ENCODE data around the gene SPDEF.
A peak's percentile ranks its signal among the peaks of the same experiment; 100 is the strongest.

Gene SPDEF

GRCh38 chr6:34526241-34526972 is 29.7 kb downstream of the SPDEF start:
- no peak for DNase-seq

DNA sequence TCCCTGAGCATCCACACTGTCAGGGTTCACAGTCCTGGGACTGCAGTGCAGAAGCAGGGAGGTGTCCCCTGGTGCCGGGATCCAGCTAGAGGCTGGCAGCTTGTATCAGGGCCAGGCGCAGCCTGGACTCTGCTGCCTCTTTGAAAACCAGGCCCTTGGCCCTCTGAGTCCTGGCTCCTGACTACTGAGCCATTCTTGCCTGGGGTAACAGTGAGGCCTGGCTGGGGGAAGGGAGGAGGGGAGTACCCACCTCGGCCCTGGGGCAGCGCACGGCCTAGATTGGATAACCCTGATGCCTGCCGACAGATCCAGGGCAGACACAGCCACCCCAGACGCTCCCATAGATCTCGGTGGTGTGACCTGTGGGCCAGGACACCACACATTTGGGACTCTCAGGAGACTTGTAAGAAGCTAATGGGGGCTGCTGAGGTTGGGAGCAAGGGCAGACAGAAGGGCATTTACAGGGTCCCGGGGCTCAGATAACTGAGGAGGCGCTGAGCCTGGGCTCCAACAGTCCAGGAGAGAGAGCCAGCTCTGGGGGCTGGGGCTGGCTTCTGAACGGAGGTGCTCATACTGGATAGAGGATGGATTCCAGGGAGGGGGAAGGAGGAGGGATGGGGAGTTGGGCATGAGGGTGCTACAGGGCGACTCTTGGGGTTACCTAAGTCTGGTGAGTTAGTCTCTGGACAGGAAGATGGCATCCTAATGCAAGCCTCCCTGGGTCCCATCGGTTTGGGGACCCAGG is 30.5 kb downstream of the SPDEF start:
- DNase-seq: no peak

GRCh38 chr6:34524971-34525370 is 31.2 kb downstream of the SPDEF start:
- no peak for DNase-seq

DNA sequence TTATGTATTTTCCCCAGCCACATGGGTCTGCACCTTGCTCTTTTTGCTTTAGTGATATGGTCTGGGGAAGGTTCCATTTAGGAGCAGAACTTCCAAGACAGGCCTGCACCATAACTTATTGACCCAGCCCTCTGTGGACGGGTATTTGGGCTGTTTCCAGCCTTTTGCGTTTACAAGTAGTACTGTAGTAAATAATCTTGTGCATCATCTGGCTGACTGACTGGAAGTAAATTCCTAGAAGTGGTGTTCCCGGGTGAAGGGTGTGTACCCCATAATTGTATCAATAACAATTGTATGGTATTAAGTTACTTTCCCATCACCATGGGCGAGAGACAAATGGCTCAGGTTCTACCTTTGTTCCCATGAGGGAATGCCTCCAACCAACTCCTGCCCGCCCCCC is 31.6 kb downstream of the SPDEF start:
- no peak for DNase-seq

DNA sequence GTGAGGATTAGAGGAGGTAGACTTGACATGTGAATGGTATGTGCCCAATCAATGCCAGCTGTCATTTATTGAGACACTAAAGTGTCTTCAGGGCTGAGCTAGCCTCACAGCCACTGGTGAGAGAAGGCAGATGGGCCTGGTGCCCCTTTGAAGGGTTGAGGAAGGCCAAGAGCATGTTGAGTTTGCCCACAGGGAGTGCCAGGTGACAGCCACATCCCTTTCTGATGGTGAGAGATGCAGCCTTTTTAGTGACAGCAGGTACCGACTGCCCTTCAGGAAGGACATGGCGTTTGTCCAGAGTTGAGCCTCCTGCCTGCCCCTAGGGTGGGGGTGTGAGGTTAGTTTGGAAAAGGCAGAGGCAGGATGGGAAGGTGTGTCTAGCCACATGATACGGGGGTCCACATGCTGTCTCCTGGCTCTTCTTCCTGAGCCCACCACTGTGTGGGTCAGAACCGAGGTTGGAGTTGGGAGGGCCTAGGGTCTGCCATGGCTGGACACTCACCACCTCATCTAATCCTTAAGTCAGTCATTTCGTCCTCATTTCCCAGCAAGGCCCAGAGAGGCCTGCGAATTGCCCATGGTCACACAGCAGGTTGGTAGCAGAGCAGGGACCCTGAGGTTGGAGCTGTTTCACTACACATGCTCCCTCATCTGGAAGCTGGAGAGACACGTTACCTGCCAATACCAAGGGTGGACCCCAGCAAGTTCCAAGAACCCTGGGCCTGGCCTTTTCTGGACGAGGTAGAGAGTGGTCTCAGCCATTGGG is 32.5 kb downstream of the SPDEF start:
- DNase-seq: no peak

- DNase-seq: no peak
These were observed 33.4 kb downstream of the SPDEF start for GRCh38 chr6:34522761-34523160.

DNA sequence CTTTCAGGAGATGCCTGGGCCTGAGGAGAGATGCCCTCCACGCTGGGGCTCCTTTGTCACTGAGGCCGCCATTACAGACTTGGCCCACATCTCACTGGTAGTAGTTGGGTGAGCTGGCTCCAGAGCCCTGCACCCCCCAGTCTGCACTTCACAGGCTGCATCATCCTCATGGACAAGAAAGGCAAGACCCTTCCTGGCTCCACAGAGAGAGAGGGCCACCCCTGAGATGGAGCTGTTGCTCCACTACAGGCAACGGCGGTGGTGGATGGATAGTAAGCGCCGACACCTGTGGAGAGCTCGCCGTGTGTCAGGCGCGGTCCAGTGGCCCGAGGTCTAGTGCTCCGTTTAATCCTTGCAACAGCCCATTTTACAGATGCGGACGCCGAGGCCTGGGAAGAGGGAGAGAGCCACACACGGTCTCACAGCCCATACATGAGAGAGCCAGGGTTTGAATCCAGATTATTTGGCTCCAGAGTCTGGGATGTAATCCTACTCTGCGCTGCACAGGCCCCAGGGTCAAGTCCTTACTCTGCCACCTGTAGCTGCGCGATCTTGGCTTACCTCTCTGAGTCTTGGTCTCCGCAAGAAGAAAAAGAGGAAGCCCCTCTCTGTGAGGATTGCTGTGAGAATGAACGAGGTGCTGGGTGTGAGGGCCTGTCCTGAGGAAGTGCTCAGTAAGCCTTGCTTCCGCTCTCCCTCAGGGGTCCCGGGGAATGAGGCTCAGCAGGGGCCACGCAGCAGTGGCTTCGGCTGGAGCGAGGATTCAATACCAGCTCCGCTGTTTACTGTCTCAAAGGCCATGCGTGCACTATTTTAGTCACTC is 34.5 kb downstream of the SPDEF start:
- DNase-seq: no peak

DNA sequence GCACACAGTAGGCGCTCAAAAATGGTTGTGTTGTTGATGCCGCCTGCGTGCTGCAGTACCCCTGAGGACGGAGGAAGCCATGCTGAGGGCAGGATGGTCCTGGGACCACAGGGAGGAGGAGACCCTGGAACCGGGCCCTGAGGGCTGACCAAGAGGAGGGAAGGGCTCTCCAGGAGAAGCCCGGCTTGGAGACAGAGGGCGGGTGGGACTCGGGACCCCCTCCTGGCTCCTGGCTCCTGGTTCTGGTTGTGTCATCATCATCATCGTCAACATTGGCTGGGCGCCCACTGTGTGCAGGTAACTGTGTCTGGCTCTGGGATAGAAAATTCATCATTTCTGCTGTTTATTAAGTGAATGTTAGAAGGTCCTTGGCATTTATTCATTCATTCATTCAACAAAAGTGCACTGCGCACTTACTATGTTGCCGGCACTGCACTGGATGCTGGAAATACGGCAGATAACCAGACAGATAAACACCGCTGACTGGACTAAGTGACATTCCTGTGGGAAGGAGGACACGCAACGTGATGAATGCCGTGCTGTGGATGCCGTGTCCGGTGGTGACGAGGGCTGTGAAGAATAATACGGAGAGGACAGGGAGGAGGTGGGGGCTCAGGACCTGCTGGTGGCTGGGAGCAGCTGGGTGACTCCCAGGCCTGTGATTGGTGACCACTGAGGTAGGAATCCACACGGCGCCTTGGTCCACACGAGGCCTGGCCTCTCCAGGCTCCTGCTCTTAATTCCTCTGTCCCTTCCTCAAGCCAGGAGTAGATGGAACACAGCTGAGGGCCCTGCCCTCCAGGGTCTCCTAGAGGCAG is 35.3 kb downstream of the SPDEF start:
- DNase-seq: no peak

DNA sequence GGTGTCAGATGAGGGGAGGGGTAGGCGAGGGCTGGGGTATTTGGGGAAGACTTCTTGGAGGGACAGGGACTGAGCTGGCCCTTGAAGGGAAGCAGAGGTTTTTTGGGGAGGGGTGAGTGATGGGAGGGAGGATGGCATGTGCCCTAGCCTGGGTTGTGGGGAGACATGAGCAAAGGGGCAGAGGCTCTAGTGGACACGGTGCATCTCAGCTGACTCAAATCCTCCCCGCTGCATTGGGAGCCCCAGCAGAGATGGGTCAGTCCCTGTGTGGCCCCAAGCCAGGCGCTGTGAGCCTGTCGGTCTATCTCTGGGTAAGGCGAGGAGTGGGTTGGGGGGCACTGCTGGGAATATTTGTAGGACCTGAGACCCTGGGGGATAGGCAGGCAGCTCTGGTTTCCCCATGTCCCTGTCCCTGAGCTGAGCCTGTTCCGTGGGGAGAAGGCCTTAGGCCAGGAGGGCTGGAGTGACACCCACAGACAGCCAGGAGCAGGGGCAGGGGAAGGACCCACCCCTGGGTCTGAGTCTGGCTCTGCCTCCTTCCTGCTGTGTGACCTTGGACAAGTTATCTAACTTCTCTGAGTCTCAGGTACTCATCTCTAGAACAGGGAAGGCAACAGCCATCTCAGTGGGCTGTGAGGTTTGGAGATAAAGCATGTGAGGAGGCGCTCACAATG is 36.0 kb downstream of the SPDEF start:
- peak; percentile 13 for DNase-seq

GRCh38 chr6:34518669-34519365 is 37.3 kb downstream of the SPDEF start:
- peak; percentile 9 for DNase-seq

GRCh38 chr6:34517966-34518365 is 38.2 kb downstream of the SPDEF start:
- DNase-seq: peak; percentile 5

- no peak for DNase-seq
These were observed 38.7 kb downstream of the SPDEF start for GRCh38 chr6:34517461-34517881.

GRCh38 chr6:34516391-34517324 is 39.5 kb downstream of the SPDEF start:
- DNase-seq: peak; percentile 9

DNA sequence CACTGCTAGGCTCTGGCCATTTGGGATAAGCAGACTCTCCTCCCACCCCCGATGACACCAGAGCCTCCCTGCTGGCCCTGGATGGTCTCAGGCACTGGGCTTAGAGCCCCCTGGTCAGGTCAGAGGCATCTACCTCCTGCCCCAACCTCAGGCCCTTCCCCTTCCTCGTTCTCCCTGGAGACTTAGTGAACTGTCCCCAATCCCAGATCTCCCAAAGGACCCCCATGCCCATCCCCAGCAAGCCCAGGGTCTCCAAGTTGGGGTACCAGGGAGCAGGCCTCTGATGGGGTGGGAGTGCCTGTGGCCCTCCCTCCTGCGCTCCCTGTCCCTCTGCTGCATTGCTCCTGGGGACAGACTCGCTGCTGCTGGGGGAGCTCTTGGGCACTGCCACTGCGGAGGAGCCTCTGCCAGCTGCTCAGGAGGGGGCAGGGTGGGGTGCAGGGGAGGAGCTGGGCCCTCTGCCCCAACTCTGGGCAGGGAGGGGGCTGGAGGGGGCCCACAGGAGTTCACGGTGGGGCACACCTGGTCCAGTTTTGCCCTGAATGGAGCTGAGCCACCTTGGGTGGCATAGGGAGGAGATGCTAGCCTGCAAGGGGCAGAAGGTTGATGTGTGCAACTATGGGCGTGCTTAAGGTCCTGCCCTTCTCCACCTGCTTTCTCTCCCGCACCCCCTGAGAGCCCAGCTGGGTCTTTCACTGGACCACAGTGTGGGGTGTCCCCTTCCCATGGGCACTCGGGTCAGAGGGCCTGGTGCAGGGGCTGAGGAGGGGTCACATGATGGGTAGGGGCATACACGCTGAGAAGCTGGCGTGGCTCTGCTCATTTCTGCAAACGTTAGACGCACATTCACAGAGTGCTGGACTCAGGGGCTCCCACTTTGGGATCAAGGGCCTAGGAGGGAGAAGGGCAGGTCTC is 40.4 kb downstream of the SPDEF start:
- peak; percentile 13 for DNase-seq

- peak; percentile 80 for DNase-seq
These were observed 41.3 kb downstream of the SPDEF start for GRCh38 chr6:34514593-34515472.

DNA sequence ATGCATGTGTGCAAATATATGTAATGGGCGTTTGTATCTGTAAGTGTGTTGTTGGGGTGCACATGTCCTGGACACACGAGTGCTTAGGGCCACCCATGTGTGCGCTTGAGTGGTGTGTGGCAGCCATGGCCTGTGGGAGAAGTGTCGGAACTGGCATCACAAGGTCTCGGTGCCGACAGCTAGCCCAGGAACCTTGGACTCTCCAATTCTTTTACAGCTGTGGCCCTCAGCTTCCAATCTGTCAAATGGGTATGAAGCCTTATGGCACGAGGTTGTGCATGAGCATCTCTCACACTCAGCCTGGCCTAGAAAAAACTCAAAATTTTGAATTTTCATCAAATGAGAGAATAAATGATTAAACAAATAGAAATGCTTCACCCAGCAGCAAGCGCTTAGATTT is 42.0 kb downstream of the SPDEF start:
- peak; percentile 7 for DNase-seq

DNA sequence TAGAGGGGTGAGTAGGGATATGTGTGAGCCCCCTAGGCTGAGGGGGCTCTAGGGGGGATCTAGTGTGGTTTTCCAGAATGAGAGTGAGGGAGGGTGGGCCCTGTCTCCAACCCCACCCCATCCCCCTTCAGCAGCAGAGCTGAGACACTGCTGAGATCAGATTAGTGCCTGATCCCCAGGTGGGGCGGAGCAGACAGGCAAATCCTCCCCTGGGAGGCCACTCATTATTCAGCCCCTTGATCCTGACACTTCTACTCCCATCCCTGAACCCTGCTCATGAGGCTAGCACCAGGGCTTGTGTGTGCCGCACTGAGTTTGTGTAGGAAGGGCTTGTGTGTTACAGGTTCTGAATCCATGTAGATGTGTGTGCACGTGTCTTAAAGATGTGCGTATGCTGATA is 42.5 kb downstream of the SPDEF start:
- peak; percentile 11 for DNase-seq
